Measurements from ENCODE around the gene TAAR5. TPM values are rescaled to one million over a fixed set of nuclear protein-coding genes. Genes with fewer than 3 reads are reported as not detected.

Gene TAAR5
- polyA plus RNA-seq, 1 of the 3 experiments (the other 2 are of a cell fraction) = not detected

DNA sequence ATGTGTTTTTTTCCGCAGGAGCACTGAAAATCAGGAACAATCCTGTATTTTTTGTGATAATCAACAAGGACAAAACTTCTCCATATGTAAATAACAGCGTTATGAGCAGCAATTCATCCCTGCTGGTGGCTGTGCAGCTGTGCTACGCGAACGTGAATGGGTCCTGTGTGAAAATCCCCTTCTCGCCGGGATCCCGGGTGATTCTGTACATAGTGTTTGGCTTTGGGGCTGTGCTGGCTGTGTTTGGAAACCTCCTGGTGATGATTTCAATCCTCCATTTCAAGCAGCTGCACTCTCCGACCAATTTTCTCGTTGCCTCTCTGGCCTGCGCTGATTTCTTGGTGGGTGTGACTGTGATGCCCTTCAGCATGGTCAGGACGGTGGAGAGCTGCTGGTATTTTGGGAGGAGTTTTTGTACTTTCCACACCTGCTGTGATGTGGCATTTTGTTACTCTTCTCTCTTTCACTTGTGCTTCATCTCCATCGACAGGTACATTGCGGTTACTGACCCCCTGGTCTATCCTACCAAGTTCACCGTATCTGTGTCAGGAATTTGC lies 19.2 kb downstream of the TAAR5 start, which contains the start of gene TAAR6:
TAAR6 (plus strand) TSS at position 102 of the 557 bp plus-strand sequence; CDS start at position 102, 0 bp downstream.
- H3K27me3 ChIP-seq (ENCODE audit: insufficient read depth) = peaks cover 6% of the 10 kb centered on the region; the same call in 1 of the 2 replicates

More for the DNA sequence above, 19.2 kb downstream of the TAAR5 start, which contains the start of gene TAAR6:
- Histone ChIP-seq H3K4me1 (ENCODE audit: control insufficient read depth in 1 of 2, insufficient read depth in 2 of 2, low read depth in 1 of 2, low read length in 1 of 2) (no peaks in the 10 kb centered on the region), H3K9ac (no peak within 1 kb of the TSS), H3K9me2 (no peaks in the 10 kb centered on the region), H3K36me3 (replicated peaks in 1 of 2; ENCODE audit: control insufficient read depth in 1 of 2, insufficient read depth in 2 of 2, low read length in 1 of 2) (no peaks in the 10 kb centered on the region), H3F3A (replicated peaks; ENCODE audit: insufficient read depth) (no peaks in the 10 kb centered on the region), H2AFZ (ENCODE audit: low read depth) (no peak within 1 kb of the TSS), H3K4me2 (no peak within 1 kb of the TSS), H3K27ac (ENCODE audit: low read depth in 2 of 2, low read length in 1 of 2) (no peak within 1 kb of the TSS), H3K9me3 (no peaks in the 10 kb centered on the region), H3K79me2 (ENCODE audit: insufficient read depth) (no peaks in the 10 kb centered on the region), H4K20me1 (ENCODE audit: insufficient read depth) (no peaks in the 10 kb centered on the region), H3K4me3 (ENCODE audit: low read depth in 2 of 2, low read length in 1 of 2) (no peak within 1 kb of the TSS)
- DNase-seq = no peak
- 7% methylated on average over 15 of the region's 15 CpGs for WGBS (ENCODE audit: low lambda C conversion rate)
- ChIA-PET CTCF (interaction anchor here (1.0 to 1.3 kb wide), 2 partner anchors 40 to 54 kb away, joined by 3 to 4 read pairs; no protein-coding TSS in a partner anchor), POLR2A (no interaction called here)
- TF ChIP-seq, protein P1, sequence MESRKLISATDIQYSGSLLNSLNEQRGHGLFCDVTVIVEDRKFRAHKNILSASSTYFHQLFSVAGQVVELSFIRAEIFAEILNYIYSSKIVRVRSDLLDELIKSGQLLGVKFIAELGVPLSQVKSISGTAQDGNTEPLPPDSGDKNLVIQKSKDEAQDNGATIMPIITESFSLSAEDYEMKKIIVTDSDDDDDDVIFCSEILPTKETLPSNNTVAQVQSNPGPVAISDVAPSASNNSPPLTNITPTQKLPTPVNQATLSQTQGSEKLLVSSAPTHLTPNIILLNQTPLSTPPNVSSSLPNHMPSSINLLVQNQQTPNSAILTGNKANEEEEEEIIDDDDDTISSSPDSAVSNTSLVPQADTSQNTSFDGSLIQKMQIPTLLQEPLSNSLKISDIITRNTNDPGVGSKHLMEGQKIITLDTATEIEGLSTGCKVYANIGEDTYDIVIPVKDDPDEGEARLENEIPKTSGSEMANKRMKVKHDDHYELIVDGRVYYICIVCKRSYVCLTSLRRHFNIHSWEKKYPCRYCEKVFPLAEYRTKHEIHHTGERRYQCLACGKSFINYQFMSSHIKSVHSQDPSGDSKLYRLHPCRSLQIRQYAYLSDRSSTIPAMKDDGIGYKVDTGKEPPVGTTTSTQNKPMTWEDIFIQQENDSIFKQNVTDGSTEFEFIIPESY (IDR thresholded peaks at IDR 0.05; ENCODE audit: borderline replicate concordance, low read depth) = no peak
- no peak for TF ChIP-seq MEF2A (IDR thresholded peaks at IDR 0.05; ENCODE audit: borderline replicate concordance, low read depth)
- no peak for TF ChIP-seq CHD2 (IDR thresholded peaks at IDR 0.05; ENCODE audit: low read length, partially characterized antibody)
- no peak for TF ChIP-seq NFIC (IDR thresholded peaks at IDR 0.05; ENCODE audit: borderline replicate concordance)
- no peak for TF ChIP-seq GABPA (IDR thresholded peaks at IDR 0.05; ENCODE audit: low read depth)
- TF ChIP-seq, protein P2, sequence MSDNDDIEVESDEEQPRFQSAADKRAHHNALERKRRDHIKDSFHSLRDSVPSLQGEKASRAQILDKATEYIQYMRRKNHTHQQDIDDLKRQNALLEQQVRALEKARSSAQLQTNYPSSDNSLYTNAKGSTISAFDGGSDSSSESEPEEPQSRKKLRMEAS (IDR thresholded peaks at IDR 0.05; ENCODE audit: low read depth) = no peak
- TF ChIP-seq, protein P3, sequence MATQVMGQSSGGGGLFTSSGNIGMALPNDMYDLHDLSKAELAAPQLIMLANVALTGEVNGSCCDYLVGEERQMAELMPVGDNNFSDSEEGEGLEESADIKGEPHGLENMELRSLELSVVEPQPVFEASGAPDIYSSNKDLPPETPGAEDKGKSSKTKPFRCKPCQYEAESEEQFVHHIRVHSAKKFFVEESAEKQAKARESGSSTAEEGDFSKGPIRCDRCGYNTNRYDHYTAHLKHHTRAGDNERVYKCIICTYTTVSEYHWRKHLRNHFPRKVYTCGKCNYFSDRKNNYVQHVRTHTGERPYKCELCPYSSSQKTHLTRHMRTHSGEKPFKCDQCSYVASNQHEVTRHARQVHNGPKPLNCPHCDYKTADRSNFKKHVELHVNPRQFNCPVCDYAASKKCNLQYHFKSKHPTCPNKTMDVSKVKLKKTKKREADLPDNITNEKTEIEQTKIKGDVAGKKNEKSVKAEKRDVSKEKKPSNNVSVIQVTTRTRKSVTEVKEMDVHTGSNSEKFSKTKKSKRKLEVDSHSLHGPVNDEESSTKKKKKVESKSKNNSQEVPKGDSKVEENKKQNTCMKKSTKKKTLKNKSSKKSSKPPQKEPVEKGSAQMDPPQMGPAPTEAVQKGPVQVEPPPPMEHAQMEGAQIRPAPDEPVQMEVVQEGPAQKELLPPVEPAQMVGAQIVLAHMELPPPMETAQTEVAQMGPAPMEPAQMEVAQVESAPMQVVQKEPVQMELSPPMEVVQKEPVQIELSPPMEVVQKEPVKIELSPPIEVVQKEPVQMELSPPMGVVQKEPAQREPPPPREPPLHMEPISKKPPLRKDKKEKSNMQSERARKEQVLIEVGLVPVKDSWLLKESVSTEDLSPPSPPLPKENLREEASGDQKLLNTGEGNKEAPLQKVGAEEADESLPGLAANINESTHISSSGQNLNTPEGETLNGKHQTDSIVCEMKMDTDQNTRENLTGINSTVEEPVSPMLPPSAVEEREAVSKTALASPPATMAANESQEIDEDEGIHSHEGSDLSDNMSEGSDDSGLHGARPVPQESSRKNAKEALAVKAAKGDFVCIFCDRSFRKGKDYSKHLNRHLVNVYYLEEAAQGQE (IDR thresholded peaks at IDR 0.05; ENCODE audit: low read depth, low read length) = no peak
- TF ChIP-seq, protein P4, sequence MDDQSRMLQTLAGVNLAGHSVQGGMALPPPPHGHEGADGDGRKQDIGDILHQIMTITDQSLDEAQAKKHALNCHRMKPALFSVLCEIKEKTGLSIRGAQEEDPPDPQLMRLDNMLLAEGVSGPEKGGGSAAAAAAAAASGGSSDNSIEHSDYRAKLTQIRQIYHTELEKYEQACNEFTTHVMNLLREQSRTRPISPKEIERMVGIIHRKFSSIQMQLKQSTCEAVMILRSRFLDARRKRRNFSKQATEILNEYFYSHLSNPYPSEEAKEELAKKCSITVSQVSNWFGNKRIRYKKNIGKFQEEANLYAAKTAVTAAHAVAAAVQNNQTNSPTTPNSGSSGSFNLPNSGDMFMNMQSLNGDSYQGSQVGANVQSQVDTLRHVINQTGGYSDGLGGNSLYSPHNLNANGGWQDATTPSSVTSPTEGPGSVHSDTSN (IDR thresholded peaks at IDR 0.05) = no peak
- no peak for TF ChIP-seq SIN3A (IDR thresholded peaks at IDR 0.05; ENCODE audit: borderline replicate concordance, low read depth, low read length)
- no peak for TF ChIP-seq GATA2 (CRISPR knock-in tag; IDR thresholded peaks at IDR 0.05)
- no peak for TF ChIP-seq EP300 (IDR thresholded peaks at IDR 0.05; ENCODE audit: borderline replicate concordance in 1 of 2, low read depth in 1 of 2, low read length in 1 of 2)
- TF ChIP-seq, protein P5, sequence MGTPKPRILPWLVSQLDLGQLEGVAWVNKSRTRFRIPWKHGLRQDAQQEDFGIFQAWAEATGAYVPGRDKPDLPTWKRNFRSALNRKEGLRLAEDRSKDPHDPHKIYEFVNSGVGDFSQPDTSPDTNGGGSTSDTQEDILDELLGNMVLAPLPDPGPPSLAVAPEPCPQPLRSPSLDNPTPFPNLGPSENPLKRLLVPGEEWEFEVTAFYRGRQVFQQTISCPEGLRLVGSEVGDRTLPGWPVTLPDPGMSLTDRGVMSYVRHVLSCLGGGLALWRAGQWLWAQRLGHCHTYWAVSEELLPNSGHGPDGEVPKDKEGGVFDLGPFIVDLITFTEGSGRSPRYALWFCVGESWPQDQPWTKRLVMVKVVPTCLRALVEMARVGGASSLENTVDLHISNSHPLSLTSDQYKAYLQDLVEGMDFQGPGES (IDR thresholded peaks at IDR 0.05; ENCODE audit: low read depth, low read length) = no peak
- no peak for TF ChIP-seq POLR2AphosphoS5 (IDR thresholded peaks at IDR 0.05; ENCODE audit: low read depth, low read length)
- TF ChIP-seq RAD21 (IDR thresholded peaks at IDR 0.05; ENCODE audit: low read length) = no peak
- no peak for TF ChIP-seq RCOR1 (IDR thresholded peaks at IDR 0.05; ENCODE audit: low read length)
- no peak for TF ChIP-seq JUND (IDR thresholded peaks at IDR 0.05)

Measured in SK-N-SH (cell line).